Measurements from ENCODE around the gene DOCK4.

- TF ChIP-seq YY1 (IDR thresholded peaks at IDR 0.05; ENCODE audit: insufficient read depth, insufficient read length), result no peak
- TF ChIP-seq ZNF274 (IDR thresholded peaks at IDR 0.05; ENCODE audit: low read depth, low read length), result no peak
Observed at GRCh38 chr7:111772716-111773115, 433.5 kb downstream of the DOCK4 start.

Measured in NT2/D1 (cell line).